ENCODE results near the gene CAMK1D. TPM values are rescaled to one million over a fixed set of nuclear protein-coding genes. Genes with fewer than 3 reads are reported as not detected.

Gene CAMK1D
- total and polyA plus RNA-seq, 4 donors = 1.9 to 19.0 (median 7.6) TPM

- no peaks in the 10 kb centered on the region for H3K36me3 ChIP-seq (ENCODE audit: control insufficient read depth in 1 of 2, insufficient read depth in 2 of 2, low read length in 1 of 2)
- H3K4me1 ChIP-seq (ENCODE audit: control insufficient read depth in 1 of 2, insufficient read depth in 2 of 2, low read length in 2 of 2) = no peaks in the 10 kb centered on the region
- ATAC-seq (ENCODE audit: low FRiP score) = no peak
- no peaks in the 10 kb centered on the region for H3K27me3 ChIP-seq (ENCODE audit: control insufficient read depth in 1 of 2, insufficient read depth in 2 of 2, low read length in 1 of 2)
- 72 to 73% methylated on average over 8 of the region's 8 CpGs for WGBS, 2 donors
- H3K27ac ChIP-seq (ENCODE audit: low read depth in 1 of 2, low read length in 2 of 2) = no peak overlapping the region
- intact Hi-C loops (cut with DNase I) = no loop called here
- DNase-seq = no peak
- H3K4me3 ChIP-seq (ENCODE audit: low read length in 2 of 2) = no peak overlapping the region
- peaks cover 1% of the 10 kb centered on the region for H3K9me3 ChIP-seq (ENCODE audit: control insufficient read depth, low read length)
Measured at GRCh38 chr10:12594448-12594944, 245.1 kb downstream of the CAMK1D start.

DNA sequence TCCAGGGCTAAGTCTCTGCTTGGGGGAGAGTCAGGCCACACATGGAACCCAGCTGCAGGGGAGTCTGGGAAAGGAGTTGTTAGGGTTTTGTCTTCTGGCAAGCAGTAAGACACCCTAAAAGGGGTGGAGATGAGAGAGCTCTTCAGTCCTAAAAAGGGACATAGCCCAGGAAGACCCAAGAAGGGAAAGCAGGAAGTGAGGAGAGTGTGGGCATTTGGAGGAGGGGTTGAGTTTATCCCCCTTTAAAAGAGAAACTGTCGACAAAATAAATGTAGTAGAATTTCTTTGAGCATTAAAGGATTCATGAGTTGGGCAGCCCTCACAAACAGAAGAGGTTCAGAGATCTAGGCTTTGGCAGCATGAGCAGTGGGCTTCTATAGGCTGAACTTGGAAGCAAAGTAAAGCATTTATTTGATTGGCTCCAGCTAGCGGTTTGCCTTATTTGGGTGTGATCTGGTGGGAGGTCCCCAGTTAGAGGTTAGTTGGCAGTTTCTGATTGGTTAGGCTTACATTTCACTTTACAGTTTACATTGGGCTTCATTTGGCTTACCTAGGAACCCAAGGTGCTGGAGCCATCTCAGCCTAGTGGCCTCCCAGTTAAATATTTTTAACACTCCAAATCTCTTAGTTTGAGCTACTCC, 246.7 kb downstream of the CAMK1D start:
- Histone ChIP-seq H3K9me3 (ENCODE audit: control insufficient read depth, low read length) (peaks cover 1% of the 10 kb centered on the region), H3K27ac (ENCODE audit: low read depth in 1 of 2, low read length in 2 of 2) (no peak overlapping the region), H3K4me1 (ENCODE audit: control insufficient read depth in 1 of 2, insufficient read depth in 2 of 2, low read length in 2 of 2) (no peaks in the 10 kb centered on the region), H3K27me3 (ENCODE audit: control insufficient read depth in 1 of 2, insufficient read depth in 2 of 2, low read length in 1 of 2) (no peaks in the 10 kb centered on the region), H3K4me3 (ENCODE audit: low read length in 2 of 2) (no peak overlapping the region), H3K36me3 (ENCODE audit: control insufficient read depth in 1 of 2, insufficient read depth in 2 of 2, low read length in 1 of 2) (no peaks in the 10 kb centered on the region)
- intact Hi-C loops (cut with DNase I) = no loop called here
- no peak for DNase-seq
- WGBS, 2 donors = 97 to 98% methylated on average over 2 of the region's 2 CpGs
- no peak for ATAC-seq (ENCODE audit: low FRiP score)

DNA sequence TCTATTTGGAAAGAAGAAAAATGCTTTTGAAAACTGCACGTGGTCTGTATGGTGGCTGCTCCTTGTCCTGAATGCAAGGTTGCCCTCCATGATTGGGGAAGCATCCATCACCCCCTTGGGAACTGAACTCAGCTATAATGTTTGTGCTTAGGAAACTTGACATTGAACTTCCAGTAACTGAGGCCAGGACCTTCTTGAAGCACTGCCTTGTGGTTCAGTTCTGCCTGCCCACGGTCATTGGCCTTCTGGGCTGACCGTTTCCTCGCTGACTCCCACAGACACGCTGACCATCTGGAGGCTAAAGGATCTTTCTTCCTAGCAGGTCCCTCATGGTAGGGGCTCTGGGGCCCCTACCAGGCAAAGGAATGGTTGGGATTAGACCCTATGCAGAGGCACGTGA, 247.8 kb downstream of the CAMK1D start:
- intact Hi-C loops (cut with DNase I) = no loop called here
- ATAC-seq (ENCODE audit: low FRiP score) (no peak), DNase-seq (no peak)
- H3K4me3 ChIP-seq (ENCODE audit: low read length in 2 of 2) = no peak overlapping the region
- 93% methylated on average over 6 of the region's 6 CpGs for WGBS, 2 donors
- no peaks in the 10 kb centered on the region for H3K36me3 ChIP-seq (ENCODE audit: control insufficient read depth in 1 of 2, insufficient read depth in 2 of 2, low read length in 1 of 2)
- no peaks in the 10 kb centered on the region for H3K4me1 ChIP-seq (ENCODE audit: control insufficient read depth in 1 of 2, insufficient read depth in 2 of 2, low read length in 2 of 2)
- H3K27me3 ChIP-seq (ENCODE audit: control insufficient read depth in 1 of 2, insufficient read depth in 2 of 2, low read length in 1 of 2) = no peaks in the 10 kb centered on the region
- H3K27ac ChIP-seq (ENCODE audit: low read depth in 1 of 2, low read length in 2 of 2) = no peak overlapping the region
- peaks cover 1% of the 10 kb centered on the region for H3K9me3 ChIP-seq (ENCODE audit: control insufficient read depth, low read length)

GRCh38 chr10:12597788-12598765, 248.7 kb downstream of the CAMK1D start:
- intact Hi-C loops (cut with DNase I) = no loop called here
- no peak overlapping the region for H3K4me3 ChIP-seq (ENCODE audit: low read length in 2 of 2)
- H3K27me3 ChIP-seq (ENCODE audit: control insufficient read depth in 1 of 2, insufficient read depth in 2 of 2, low read length in 1 of 2) = no peaks in the 10 kb centered on the region
- DNase-seq (no peak), ATAC-seq (ENCODE audit: low FRiP score) (no peak)
- H3K4me1 ChIP-seq (ENCODE audit: control insufficient read depth in 1 of 2, insufficient read depth in 2 of 2, low read length in 2 of 2) = no peaks in the 10 kb centered on the region
- peaks cover 1% of the 10 kb centered on the region for H3K9me3 ChIP-seq (ENCODE audit: control insufficient read depth, low read length)
- 83 to 85% methylated on average over 15 of the region's 15 CpGs for WGBS, 2 donors
- H3K27ac ChIP-seq (ENCODE audit: low read depth in 1 of 2, low read length in 2 of 2) = no peak overlapping the region
- H3K36me3 ChIP-seq (ENCODE audit: control insufficient read depth in 1 of 2, insufficient read depth in 2 of 2, low read length in 1 of 2) = no peaks in the 10 kb centered on the region

GRCh38 chr10:12600652-12601051, 251.3 kb downstream of the CAMK1D start:
- Histone ChIP-seq H3K27ac (ENCODE audit: low read depth in 1 of 2, low read length in 2 of 2) (no peak overlapping the region), H3K4me1 (ENCODE audit: control insufficient read depth in 1 of 2, insufficient read depth in 2 of 2, low read length in 2 of 2) (no peaks in the 10 kb centered on the region), H3K27me3 (ENCODE audit: control insufficient read depth in 1 of 2, insufficient read depth in 2 of 2, low read length in 1 of 2) (no peaks in the 10 kb centered on the region), H3K9me3 (ENCODE audit: control insufficient read depth, low read length) (peaks cover 1% of the 10 kb centered on the region), H3K36me3 (ENCODE audit: control insufficient read depth in 1 of 2, insufficient read depth in 2 of 2, low read length in 1 of 2) (no peaks in the 10 kb centered on the region), H3K4me3 (ENCODE audit: low read length in 2 of 2) (no peak overlapping the region)
- intact Hi-C loops (cut with DNase I) = no loop called here
- ATAC-seq (ENCODE audit: low FRiP score) = no peak
- DNase-seq = no peak
- WGBS, 2 donors = 76 to 82% methylated on average over 4 of the region's 4 CpGs

DNA sequence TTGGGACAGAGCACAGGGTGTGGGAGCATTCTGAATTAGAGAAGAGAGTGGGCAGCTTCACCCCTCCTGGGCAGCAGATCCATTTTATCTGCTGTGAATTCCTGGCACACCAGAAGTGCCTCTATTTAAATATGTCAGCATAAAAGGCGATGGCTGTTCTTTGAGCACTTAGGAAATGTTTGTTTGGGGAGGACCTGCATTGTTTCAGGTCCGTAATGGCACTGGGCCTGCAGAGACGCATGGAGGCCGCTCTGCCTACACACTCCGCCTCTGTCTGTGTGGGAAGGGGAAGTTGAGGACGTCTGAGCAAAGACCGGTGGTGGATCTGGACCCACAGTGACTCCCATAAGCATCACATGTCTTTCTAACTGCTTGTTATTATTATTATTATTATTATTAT, 253.2 kb downstream of the CAMK1D start:
- Histone ChIP-seq H3K4me3 (ENCODE audit: low read length in 2 of 2) (no peak overlapping the region), H3K27ac (ENCODE audit: low read depth in 1 of 2, low read length in 2 of 2) (no peak overlapping the region), H3K27me3 (ENCODE audit: control insufficient read depth in 1 of 2, insufficient read depth in 2 of 2, low read length in 1 of 2) (no peaks in the 10 kb centered on the region), H3K4me1 (ENCODE audit: control insufficient read depth in 1 of 2, insufficient read depth in 2 of 2, low read length in 2 of 2) (no peaks in the 10 kb centered on the region), H3K9me3 (ENCODE audit: control insufficient read depth, low read length) (no peaks in the 10 kb centered on the region), H3K36me3 (ENCODE audit: control insufficient read depth in 1 of 2, insufficient read depth in 2 of 2, low read length in 1 of 2) (no peaks in the 10 kb centered on the region)
- DNase-seq (no peak), ATAC-seq (ENCODE audit: low FRiP score) (no peak)
- WGBS, 2 donors = 92 to 94% methylated on average over 7 of the region's 7 CpGs
- intact Hi-C loops (cut with DNase I) = no loop called here

- Histone ChIP-seq H3K4me3 (ENCODE audit: low read length in 2 of 2) (no peak overlapping the region), H3K4me1 (ENCODE audit: control insufficient read depth in 1 of 2, insufficient read depth in 2 of 2, low read length in 2 of 2) (no peaks in the 10 kb centered on the region), H3K9me3 (ENCODE audit: control insufficient read depth, low read length) (no peaks in the 10 kb centered on the region), H3K27me3 (ENCODE audit: control insufficient read depth in 1 of 2, insufficient read depth in 2 of 2, low read length in 1 of 2) (no peaks in the 10 kb centered on the region), H3K36me3 (ENCODE audit: control insufficient read depth in 1 of 2, insufficient read depth in 2 of 2, low read length in 1 of 2) (no peaks in the 10 kb centered on the region), H3K27ac (ENCODE audit: low read depth in 1 of 2, low read length in 2 of 2) (no peak overlapping the region)
- no peak for DNase-seq
- ATAC-seq (ENCODE audit: low FRiP score) = no peak
- 91 to 92% methylated on average over 11 of the region's 11 CpGs for WGBS, 2 donors
- intact Hi-C loops (cut with DNase I) = no loop called here
Measured at GRCh38 chr10:12603766-12604470, 254.6 kb downstream of the CAMK1D start.

DNA sequence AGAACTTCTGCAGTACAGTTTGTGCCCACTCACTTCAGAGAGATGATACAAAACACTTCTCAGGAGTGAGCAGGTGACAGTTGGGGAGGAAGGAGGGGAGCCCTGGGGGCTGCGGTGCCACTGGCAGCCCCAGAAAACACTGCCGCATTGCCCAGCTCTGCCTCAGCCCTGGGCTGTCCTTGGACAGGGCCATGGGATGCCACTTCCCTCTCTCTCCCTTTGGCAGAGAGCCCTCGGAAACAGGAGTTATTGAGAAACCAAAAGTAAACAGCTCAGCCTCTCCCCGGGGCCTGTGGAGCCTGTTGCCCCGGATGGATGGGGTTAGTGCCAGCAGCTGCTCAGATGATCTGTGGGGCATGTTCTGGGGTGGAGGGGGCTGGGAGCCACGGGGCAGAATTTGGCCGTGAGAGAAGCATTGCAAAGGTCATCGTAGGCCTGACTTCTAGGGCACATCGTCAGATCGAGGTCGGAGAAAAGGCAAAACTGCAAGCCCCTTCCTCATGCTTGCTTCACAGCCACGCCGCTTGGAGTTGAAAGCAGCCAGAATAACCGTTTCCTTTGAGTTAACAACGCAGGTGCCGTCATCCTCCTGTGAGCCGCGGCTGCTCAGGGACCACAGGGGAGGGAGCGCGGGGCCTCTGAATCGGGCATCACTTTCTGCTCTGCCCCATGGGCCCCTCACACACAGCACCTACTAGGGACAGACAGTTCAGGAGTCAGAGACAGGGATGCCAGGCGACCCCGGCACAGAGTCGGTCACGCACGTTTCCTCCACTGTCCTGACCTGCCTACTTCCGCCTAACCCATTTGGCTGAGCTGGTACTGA, 256.4 kb downstream of the CAMK1D start:
- DNase-seq = peak in 1 of 2 donors; percentile 87
- Histone ChIP-seq H3K27me3 (ENCODE audit: control insufficient read depth in 1 of 2, insufficient read depth in 2 of 2, low read length in 1 of 2) (no peaks in the 10 kb centered on the region), H3K9me3 (ENCODE audit: control insufficient read depth, low read length) (no peaks in the 10 kb centered on the region), H3K4me3 (ENCODE audit: low read length in 2 of 2) (no peak overlapping the region), H3K4me1 (ENCODE audit: control insufficient read depth in 1 of 2, insufficient read depth in 2 of 2, low read length in 2 of 2) (no peaks in the 10 kb centered on the region), H3K27ac (ENCODE audit: low read depth in 1 of 2, low read length in 2 of 2) (no peak overlapping the region), H3K36me3 (ENCODE audit: control insufficient read depth in 1 of 2, insufficient read depth in 2 of 2, low read length in 1 of 2) (no peaks in the 10 kb centered on the region)
- 71 to 75% methylated on average over 27 of the region's 27 CpGs for WGBS, 2 donors
- ATAC-seq (ENCODE audit: low FRiP score) = peak; percentile 67
- intact Hi-C loops (cut with DNase I) = no loop called here

All from aorta (tissue), 5 donors.